SK-N-SH (cell line): Measurements from ENCODE around the gene GARNL3. TPM values are rescaled to one million over a fixed set of nuclear protein-coding genes. Genes with fewer than 3 reads are reported as not detected.

Experiments used
- CTCF ChIA-PET: fragments of 300-600, 350-600 bp; formaldehyde crosslinking; extraction: SDS; loops from one replicate; lab custom pipeline; 2021; lab: Yijun Ruan, JAX
- POLR2A ChIA-PET: fragments of 350-600 bp; sonication (Branson Sonifier 250); formaldehyde crosslinking; extraction: SDS; loops from one replicate; lab custom pipeline; 2020; ENCODE audit warnings: antibody characterized with exemption, inconsistent platforms; lab: Yijun Ruan, JAX
- DNase-seq: peaks from one replicate; pipeline ENCODE4 v3.0.0; 2012
- H2AFZ ChIP-seq: fragments of 200-600 bp; sonication (generic); 2 replicates; pipeline ENCODE4 v1.8.1; 2016; ENCODE audit warnings: antibody characterized with exemption, mild to moderate bottlenecking, low read depth
- H3F3A ChIP-seq: fragments of 200-600 bp; sonication (generic); replicated peaks from 2 replicates; pipeline ENCODE3; 2016; ENCODE audit warnings: antibody characterized with exemption, mild to moderate bottlenecking; ENCODE audit not compliant: insufficient read depth
- H3K27ac ChIP-seq, 2 experiments: fragments of 200-500 bp in 1 of 2; fragments of 200-600 bp in 1 of 2; sonication (Bioruptor generic) in 1 of 2; sonication (generic), shearing (Covaris generic) in 1 of 2; 2 replicates each; pipeline versions ENCODE4 v1.5.1 to v1.6.1; 2014 to 2016; ENCODE audit warnings: low read depth in 2 of 2, inconsistent platforms in 1 of 2, low read length in 1 of 2, mild to moderate bottlenecking in 1 of 2, mixed read lengths in 1 of 2
- H3K27me3 ChIP-seq: fragments of 200-600 bp; sonication (generic), shearing (Covaris generic); 2 replicates; pipeline ENCODE4 v1.6.1; 2016; ENCODE audit warnings: mixed run types; ENCODE audit not compliant: insufficient read depth
- H3K36me3 ChIP-seq, 2 experiments: fragments of 200-500 bp in 1 of 2; fragments of 200-600 bp in 1 of 2; sonication (Bioruptor generic) in 1 of 2; sonication (generic) in 1 of 2; replicated peaks in 1 of 2; 2 replicates each; pipeline versions ENCODE3 to v1.5.1; 2014 to 2016; ENCODE audit warnings: low read length in 1 of 2, mild to moderate bottlenecking in 1 of 2; ENCODE audit not compliant: insufficient read depth in 2 of 2, control insufficient read depth in 1 of 2
- H3K4me1 ChIP-seq, 2 experiments: fragments of 200-500 bp in 1 of 2; fragments of 200-600 bp in 1 of 2; sonication (Bioruptor generic) in 1 of 2; sonication (generic), shearing (Covaris generic) in 1 of 2; 2 replicates each; pipeline versions ENCODE4 v1.5.1 to v1.6.1; 2014 to 2016; ENCODE audit warnings: low read depth in 1 of 2, low read length in 1 of 2, mixed run types in 1 of 2; ENCODE audit not compliant: insufficient read depth in 2 of 2, control insufficient read depth in 1 of 2
- H3K4me2 ChIP-seq: fragments of 200-600 bp; sonication (generic), shearing (Covaris generic); 2 replicates; pipeline ENCODE4 v1.6.1; 2017; ENCODE audit warnings: mixed run types
- H3K4me3 ChIP-seq, 2 experiments: fragments of 200-500 bp in 1 of 2; fragments of 200-600 bp in 1 of 2; sonication (Bioruptor generic) in 1 of 2; sonication (generic), shearing (Covaris generic) in 1 of 2; 2 replicates each; pipeline versions ENCODE4 v1.5.1 to v1.8.1; 2014 to 2016; ENCODE audit warnings: low read depth in 2 of 2, inconsistent platforms in 1 of 2, low read length in 1 of 2, mild to moderate bottlenecking in 1 of 2, mixed read lengths in 1 of 2, moderate library complexity in 1 of 2
- H3K79me2 ChIP-seq: fragments of 200-600 bp; sonication (generic); 2 replicates; pipeline ENCODE4 v1.8.1; 2017; ENCODE audit warnings: mild to moderate bottlenecking; ENCODE audit not compliant: insufficient read depth
- H3K9ac ChIP-seq: fragments of 200-600 bp; sonication (generic); 2 replicates; pipeline ENCODE4 v1.6.1; 2017; ENCODE audit warnings: mixed run types
- H3K9me2 ChIP-seq: fragments of 200-600 bp; sonication (generic); 2 replicates; pipeline ENCODE4 v1.6.1; 2017; ENCODE audit warnings: mixed run types
- H3K9me3 ChIP-seq: fragments of 200-600 bp; sonication (generic); 2 replicates; pipeline ENCODE4 v1.6.1; 2017; ENCODE audit warnings: mixed run types, mild to moderate bottlenecking, moderate library complexity
- H4K20me1 ChIP-seq: fragments of 200-600 bp; sonication (generic); 2 replicates; pipeline ENCODE4 v1.6.1; 2017; ENCODE audit warnings: mild to moderate bottlenecking, mixed run types; ENCODE audit not compliant: insufficient read depth
- CHD2 ChIP-seq: fragments of 150-350 bp; IDR thresholded peaks from 2 replicates; pipeline ENCODE4 v1.6.1; 2018; ENCODE audit warnings: low read length; ENCODE audit not compliant: partially characterized antibody
- EP300 ChIP-seq, 2 experiments: IDR thresholded peaks; 2 replicates each; pipeline versions ENCODE4 v1.4.0 to v1.6.1; 2012; ENCODE audit warnings: borderline replicate concordance in 1 of 2, low read depth in 1 of 2, low read length in 1 of 2
- FOSL2 ChIP-seq: IDR thresholded peaks from 2 replicates; pipeline ENCODE4 v1.4.0; 2012; ENCODE audit warnings: low read depth, mild to moderate bottlenecking, moderate library complexity, borderline replicate concordance
- FOXJ3 ChIP-seq: sonication (generic); formaldehyde crosslinking; IDR thresholded peaks from 2 replicates; pipeline ENCODE4 v1.5.1; 2020; ENCODE audit warnings: mild to moderate bottlenecking, missing genetic modification reagents
- GATA2 ChIP-seq: sonication (generic); formaldehyde crosslinking; IDR thresholded peaks from 2 replicates; pipeline ENCODE4 v1.5.0; 2020; ENCODE audit warnings: mild to moderate bottlenecking, missing genetic modification reagents
- JUND ChIP-seq: IDR thresholded peaks from 2 replicates; pipeline ENCODE4 v1.4.0; 2012
- MEF2A ChIP-seq: IDR thresholded peaks from 2 replicates; pipeline ENCODE4 v1.4.0; 2012; ENCODE audit warnings: low read depth, borderline replicate concordance
- NFIC ChIP-seq: IDR thresholded peaks from 2 replicates; pipeline ENCODE4 v1.4.0; 2012; ENCODE audit warnings: borderline replicate concordance
- POLR2AphosphoS5 ChIP-seq: IDR thresholded peaks from 2 replicates; pipeline ENCODE4 v1.6.1; 2012; ENCODE audit warnings: low read depth, low read length
- RAD21 ChIP-seq: IDR thresholded peaks from 2 replicates; pipeline ENCODE4 v1.6.1; 2012; ENCODE audit warnings: mild to moderate bottlenecking, low read length
- RFX5 ChIP-seq: IDR thresholded peaks from 2 replicates; pipeline ENCODE4 v1.6.1; 2012; ENCODE audit warnings: mild to moderate bottlenecking, improper control_type of control experiment, low read length
- RXRA ChIP-seq: IDR thresholded peaks from 2 replicates; pipeline ENCODE4 v1.4.0; 2012; ENCODE audit warnings: low read depth, mild to moderate bottlenecking, borderline replicate concordance
- TCF12 ChIP-seq: IDR thresholded peaks from 2 replicates; pipeline ENCODE4 v1.4.0; 2012
- TEAD4 ChIP-seq: IDR thresholded peaks from 2 replicates; pipeline ENCODE4 v1.4.0; 2012; ENCODE audit warnings: mild to moderate bottlenecking, borderline replicate concordance; ENCODE audit not compliant: insufficient read depth
- WGBS: methylation state at CpG from one replicate; pipeline ENCODE4 v1.1.6; 2017; ENCODE audit warnings: low lambda C conversion rate; 5-methylcytosine and 5-hydroxymethylcytosine counted together
- polyA plus RNA-seq, 3 experiments: library from polyadenylated mRNA; depleted of rRNA; stranded (reverse); fragments of >200 nt; gene quantifications; 2 replicates each; pipeline ENCODE4 v1.2.3, GENCODE V29; 2012
- TF ChIP-seq, protein P1 (sequence below): IDR thresholded peaks from 2 replicates; pipeline ENCODE4 v1.4.0; 2012; ENCODE audit warnings: low read depth
- TF ChIP-seq, protein P2 (sequence below): fragments of 200-600 bp; sonication (generic); IDR thresholded peaks from 2 replicates; pipeline ENCODE4 v1.6.1; 2017; ENCODE audit warnings: antibody characterized with exemption, mild to moderate bottlenecking, moderate library complexity
- TF ChIP-seq, protein P3 (sequence below): IDR thresholded peaks from 2 replicates; pipeline ENCODE4 v1.4.0; 2012; ENCODE audit warnings: low read depth, borderline replicate concordance
- TF ChIP-seq, protein P4 (sequence below): fragments of 150-350 bp; IDR thresholded peaks from 2 replicates; pipeline ENCODE4 v1.6.1; 2017; ENCODE audit warnings: antibody characterized with exemption, low read length, low read depth, borderline replicate concordance
- TF ChIP-seq, protein P5 (sequence below): IDR thresholded peaks from 2 replicates; pipeline ENCODE4; 2012

Gene GARNL3
- polyA plus RNA-seq, 1 of the 3 experiments (the other 2 are of a cell fraction) = 9.1 TPM

DNA sequence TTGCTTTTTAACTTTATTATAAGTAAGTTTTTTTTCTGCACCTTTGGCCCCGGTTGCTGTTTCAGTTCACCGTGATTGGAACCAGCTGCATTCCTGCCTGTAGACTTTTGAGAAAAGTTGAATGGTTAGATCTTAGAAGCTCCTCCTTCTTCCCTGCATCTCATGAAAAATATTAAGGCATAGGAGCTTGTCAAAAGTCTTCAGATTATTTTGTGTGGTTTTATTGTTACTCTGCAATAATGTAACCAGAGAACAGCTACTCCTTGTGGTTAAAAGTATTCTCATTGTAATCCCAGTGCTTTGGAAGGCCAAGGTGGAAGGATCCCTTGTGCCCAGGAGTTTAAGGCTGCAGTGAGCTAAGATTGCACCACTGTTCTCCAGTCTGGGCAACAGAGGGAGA, 129.1 kb downstream of the GARNL3 start:
- Histone ChIP-seq H3K9ac (no peak overlapping the region), H3K27me3 (no peaks in the 10 kb centered on the region), H2AFZ (no peak overlapping the region), H3K9me3 (no peaks in the 10 kb centered on the region), H3F3A (peaks cover 18% of the 10 kb centered on the region), H3K9me2 (no peaks in the 10 kb centered on the region), H3K27ac (no peak overlapping the region), H3K4me2 (no peak overlapping the region), H3K79me2 (peaks cover 10% of the 10 kb centered on the region), H3K4me3 (no peak overlapping the region), H3K4me1 (peaks cover 7 to 13% of the 10 kb centered on the region in 2 experiments; a peak in 2 of 4 replicates)
- no peak for DNase-seq
- WGBS = 76% methylated on average over 2 of the region's 2 CpGs
- CTCF ChIA-PET = interaction anchor here (1.3 to 1.6 kb wide), 3 partner anchors 170 to 449 kb away, joined by 3 read pairs; no protein-coding TSS in a partner anchor
- TF ChIP-seq, protein P1, sequence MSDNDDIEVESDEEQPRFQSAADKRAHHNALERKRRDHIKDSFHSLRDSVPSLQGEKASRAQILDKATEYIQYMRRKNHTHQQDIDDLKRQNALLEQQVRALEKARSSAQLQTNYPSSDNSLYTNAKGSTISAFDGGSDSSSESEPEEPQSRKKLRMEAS = no peak
- TF ChIP-seq, protein P2, sequence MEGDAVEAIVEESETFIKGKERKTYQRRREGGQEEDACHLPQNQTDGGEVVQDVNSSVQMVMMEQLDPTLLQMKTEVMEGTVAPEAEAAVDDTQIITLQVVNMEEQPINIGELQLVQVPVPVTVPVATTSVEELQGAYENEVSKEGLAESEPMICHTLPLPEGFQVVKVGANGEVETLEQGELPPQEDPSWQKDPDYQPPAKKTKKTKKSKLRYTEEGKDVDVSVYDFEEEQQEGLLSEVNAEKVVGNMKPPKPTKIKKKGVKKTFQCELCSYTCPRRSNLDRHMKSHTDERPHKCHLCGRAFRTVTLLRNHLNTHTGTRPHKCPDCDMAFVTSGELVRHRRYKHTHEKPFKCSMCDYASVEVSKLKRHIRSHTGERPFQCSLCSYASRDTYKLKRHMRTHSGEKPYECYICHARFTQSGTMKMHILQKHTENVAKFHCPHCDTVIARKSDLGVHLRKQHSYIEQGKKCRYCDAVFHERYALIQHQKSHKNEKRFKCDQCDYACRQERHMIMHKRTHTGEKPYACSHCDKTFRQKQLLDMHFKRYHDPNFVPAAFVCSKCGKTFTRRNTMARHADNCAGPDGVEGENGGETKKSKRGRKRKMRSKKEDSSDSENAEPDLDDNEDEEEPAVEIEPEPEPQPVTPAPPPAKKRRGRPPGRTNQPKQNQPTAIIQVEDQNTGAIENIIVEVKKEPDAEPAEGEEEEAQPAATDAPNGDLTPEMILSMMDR = peak; percentile 40
- TF ChIP-seq TCF12 (peak; percentile 27; the same call in 1 of the 2 replicates), RAD21 (0 out of 2 replicates have a peak, but pooled peaks have one; percentile 12)
- TF ChIP-seq, all 33 proteins: peak for 3
- POLR2A ChIA-PET = no interaction called here
- Histone ChIP-seq H3K36me3 (no peaks in the 10 kb centered on the region), H4K20me1 (peaks cover 5% of the 10 kb centered on the region; the same call in 1 of the 2 replicates)

DNA sequence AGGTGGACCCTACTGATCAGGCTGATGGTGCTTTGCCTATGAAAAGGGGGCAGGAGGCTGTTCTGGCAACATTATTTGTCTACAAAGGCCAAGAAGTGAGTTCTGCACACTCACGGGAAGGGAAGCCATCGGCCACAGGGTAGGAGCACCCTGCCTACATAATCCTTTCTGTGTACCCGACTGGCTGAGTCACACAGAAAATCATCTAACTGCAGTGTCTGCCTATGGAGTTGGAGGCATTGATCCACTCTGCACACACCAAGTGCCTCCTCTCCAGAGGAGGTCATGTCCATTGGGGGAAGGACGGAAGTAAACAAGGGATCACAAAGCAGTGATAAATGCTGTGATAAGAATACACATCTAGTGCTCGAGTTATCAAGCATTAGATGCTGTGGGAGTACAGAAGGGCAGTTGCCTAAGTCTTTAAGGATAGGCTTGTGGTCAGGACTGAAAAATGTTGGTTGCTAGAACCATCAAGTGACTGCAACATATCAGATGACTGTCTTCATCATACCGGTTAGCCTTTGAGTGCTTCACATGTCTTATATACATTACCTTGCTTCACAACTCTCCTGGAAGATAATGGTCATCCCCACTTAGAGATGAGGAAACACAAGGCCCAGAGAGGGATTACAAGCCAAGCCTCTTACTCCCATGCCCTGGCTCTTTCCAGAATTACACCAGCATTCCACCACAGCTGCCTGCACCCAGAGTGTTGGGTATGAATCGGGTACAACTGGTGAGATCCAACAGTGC, 131.1 kb downstream of the GARNL3 start:
- POLR2A ChIA-PET = interaction anchor here (1.6 kb wide), 1 partner anchor 56 kb away, joined by 6 read pairs; the partner anchor contains the start of genes LRSAM1 and RPL12
- TF ChIP-seq POLR2AphosphoS5 (no peak), RXRA (no peak), TCF12 (no peak), JUND (no peak), NFIC (no peak), MEF2A (no peak), GATA2 (CRISPR knock-in tag) (no peak), RAD21 (no peak), FOSL2 (no peak), TEAD4 (no peak), CHD2 (no peak), RFX5 (no peak), EP300 (IDR thresholded peaks at IDR 0.05; ENCODE audit: borderline replicate concordance in 1 of 2, low read depth in 1 of 2, low read length in 1 of 2) (no peak), FOXJ3 (CRISPR knock-in tag) (no peak)
- TF ChIP-seq, protein P3, sequence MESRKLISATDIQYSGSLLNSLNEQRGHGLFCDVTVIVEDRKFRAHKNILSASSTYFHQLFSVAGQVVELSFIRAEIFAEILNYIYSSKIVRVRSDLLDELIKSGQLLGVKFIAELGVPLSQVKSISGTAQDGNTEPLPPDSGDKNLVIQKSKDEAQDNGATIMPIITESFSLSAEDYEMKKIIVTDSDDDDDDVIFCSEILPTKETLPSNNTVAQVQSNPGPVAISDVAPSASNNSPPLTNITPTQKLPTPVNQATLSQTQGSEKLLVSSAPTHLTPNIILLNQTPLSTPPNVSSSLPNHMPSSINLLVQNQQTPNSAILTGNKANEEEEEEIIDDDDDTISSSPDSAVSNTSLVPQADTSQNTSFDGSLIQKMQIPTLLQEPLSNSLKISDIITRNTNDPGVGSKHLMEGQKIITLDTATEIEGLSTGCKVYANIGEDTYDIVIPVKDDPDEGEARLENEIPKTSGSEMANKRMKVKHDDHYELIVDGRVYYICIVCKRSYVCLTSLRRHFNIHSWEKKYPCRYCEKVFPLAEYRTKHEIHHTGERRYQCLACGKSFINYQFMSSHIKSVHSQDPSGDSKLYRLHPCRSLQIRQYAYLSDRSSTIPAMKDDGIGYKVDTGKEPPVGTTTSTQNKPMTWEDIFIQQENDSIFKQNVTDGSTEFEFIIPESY = no peak
- TF ChIP-seq, protein P4, sequence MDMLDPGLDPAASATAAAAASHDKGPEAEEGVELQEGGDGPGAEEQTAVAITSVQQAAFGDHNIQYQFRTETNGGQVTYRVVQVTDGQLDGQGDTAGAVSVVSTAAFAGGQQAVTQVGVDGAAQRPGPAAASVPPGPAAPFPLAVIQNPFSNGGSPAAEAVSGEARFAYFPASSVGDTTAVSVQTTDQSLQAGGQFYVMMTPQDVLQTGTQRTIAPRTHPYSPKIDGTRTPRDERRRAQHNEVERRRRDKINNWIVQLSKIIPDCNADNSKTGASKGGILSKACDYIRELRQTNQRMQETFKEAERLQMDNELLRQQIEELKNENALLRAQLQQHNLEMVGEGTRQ = no peak
- TF ChIP-seq, protein P5, sequence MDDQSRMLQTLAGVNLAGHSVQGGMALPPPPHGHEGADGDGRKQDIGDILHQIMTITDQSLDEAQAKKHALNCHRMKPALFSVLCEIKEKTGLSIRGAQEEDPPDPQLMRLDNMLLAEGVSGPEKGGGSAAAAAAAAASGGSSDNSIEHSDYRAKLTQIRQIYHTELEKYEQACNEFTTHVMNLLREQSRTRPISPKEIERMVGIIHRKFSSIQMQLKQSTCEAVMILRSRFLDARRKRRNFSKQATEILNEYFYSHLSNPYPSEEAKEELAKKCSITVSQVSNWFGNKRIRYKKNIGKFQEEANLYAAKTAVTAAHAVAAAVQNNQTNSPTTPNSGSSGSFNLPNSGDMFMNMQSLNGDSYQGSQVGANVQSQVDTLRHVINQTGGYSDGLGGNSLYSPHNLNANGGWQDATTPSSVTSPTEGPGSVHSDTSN = no peak

More for the DNA sequence above, 131.1 kb downstream of the GARNL3 start:
- H3K27me3 ChIP-seq = no peaks in the 10 kb centered on the region
- H3K4me1 ChIP-seq = peaks cover 7 to 18% of the 10 kb centered on the region in 2 experiments; a peak in 1 of 4 replicates
- H2AFZ ChIP-seq = peak overlapping the region; percentile 90; the same call in 1 of the 2 replicates
- H4K20me1 ChIP-seq = peaks cover 6% of the 10 kb centered on the region; the same call in 1 of the 2 replicates
- CTCF ChIA-PET = no interaction called here
- no peak overlapping the region for H3K9ac ChIP-seq
- H3F3A ChIP-seq = peaks cover 10% of the 10 kb centered on the region
- no peaks in the 10 kb centered on the region for H3K9me3 ChIP-seq
- no peaks in the 10 kb centered on the region for H3K9me2 ChIP-seq
- peak overlapping the region; percentile 82 for H3K4me2 ChIP-seq
- H3K27ac ChIP-seq = no peak overlapping the region
- H3K36me3 ChIP-seq = no peaks in the 10 kb centered on the region
- peaks cover 17% of the 10 kb centered on the region for H3K79me2 ChIP-seq
- H3K4me3 ChIP-seq = peak overlapping the region; percentile 60 to 62; a peak in 1 of 4 replicates
- no peak for DNase-seq
- 85% methylated on average over 7 of the region's 7 CpGs for WGBS
